Measurements from ENCODE around the gene PNO1. TPM values are rescaled to one million over a fixed set of nuclear protein-coding genes. Genes with fewer than 3 reads are reported as not detected.

Gene PNO1
- total and polyA plus RNA-seq, 12 donors: 6.0 to 25.5 (median 14.8) TPM

DNA sequence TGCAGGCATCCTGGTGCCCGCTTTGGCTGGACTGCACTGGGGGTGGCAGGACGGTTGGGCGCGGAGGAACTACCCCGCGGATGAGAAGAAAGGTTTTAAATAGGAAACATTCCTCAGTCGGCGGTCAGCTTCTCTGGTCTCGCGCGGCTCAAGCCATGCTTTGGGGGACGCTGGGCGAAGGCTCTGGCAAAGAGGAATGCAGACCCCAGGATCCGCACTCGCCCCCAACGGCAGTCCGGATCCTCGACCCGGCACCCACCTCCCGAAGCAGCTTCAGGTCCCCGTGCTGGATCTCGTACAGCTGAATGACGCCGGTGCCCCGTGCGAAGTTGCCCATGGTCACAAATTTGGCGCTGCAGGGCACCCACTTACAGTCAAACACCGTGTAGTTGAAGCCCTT, 686 bp upstream of the PNO1 start:
- no peaks in the 10 kb centered on the region for H3K9me3 ChIP-seq (replicated peaks in 1 of 3)
- H3K27me3 ChIP-seq: no peaks in the 10 kb centered on the region
- peaks cover 0 to 20% of the 10 kb centered on the region in 2 donors for H3K36me3 ChIP-seq (replicated peaks in 1 of 2)
- intact Hi-C loops (cut with DNase I): loop anchor here in 1 of 2 donors (5.0 kb wide), 1 partner anchor 95 kb away; the partner anchor contains the start of gene PPP3R1
- peak in 2 of 7 donors; percentile 43 to 65 for DNase-seq
- H3K4me1 ChIP-seq (replicated peaks in 1 of 2): peaks cover 10 to 23% of the 10 kb centered on the region in 2 donors
- WGBS, 4 donors: 0 to 1% (median 0%) methylated on average over 5 to 28 of the region's 28 CpGs
- H3K4me3 ChIP-seq: peak overlapping the region; percentile 44 to 92 (median 54)
- TF ChIP-seq POLR2A (IDR thresholded peaks at IDR 0.05): peak in 1 of 2 donors; percentile 21
- TF ChIP-seq, protein P1, sequence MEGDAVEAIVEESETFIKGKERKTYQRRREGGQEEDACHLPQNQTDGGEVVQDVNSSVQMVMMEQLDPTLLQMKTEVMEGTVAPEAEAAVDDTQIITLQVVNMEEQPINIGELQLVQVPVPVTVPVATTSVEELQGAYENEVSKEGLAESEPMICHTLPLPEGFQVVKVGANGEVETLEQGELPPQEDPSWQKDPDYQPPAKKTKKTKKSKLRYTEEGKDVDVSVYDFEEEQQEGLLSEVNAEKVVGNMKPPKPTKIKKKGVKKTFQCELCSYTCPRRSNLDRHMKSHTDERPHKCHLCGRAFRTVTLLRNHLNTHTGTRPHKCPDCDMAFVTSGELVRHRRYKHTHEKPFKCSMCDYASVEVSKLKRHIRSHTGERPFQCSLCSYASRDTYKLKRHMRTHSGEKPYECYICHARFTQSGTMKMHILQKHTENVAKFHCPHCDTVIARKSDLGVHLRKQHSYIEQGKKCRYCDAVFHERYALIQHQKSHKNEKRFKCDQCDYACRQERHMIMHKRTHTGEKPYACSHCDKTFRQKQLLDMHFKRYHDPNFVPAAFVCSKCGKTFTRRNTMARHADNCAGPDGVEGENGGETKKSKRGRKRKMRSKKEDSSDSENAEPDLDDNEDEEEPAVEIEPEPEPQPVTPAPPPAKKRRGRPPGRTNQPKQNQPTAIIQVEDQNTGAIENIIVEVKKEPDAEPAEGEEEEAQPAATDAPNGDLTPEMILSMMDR (IDR thresholded peaks at IDR 0.05): no peak
- H3K27ac ChIP-seq: peak overlapping the region; percentile 72 to 99 (median 95)

- no peak for TF ChIP-seq POLR2A (IDR thresholded peaks at IDR 0.05)
- TF ChIP-seq, protein P1 (IDR thresholded peaks at IDR 0.05): no peak
- DNase-seq: no peak
- WGBS, 4 donors: 0 to 1% (median 0%) methylated on average over 4 to 7 of the region's 7 CpGs
- H3K27me3 ChIP-seq: no peaks in the 10 kb centered on the region
- peak overlapping the region in 3 of 4 donors; percentile 44 to 92 (median 56) for H3K4me3 ChIP-seq
- peaks cover 10 to 23% of the 10 kb centered on the region in 2 donors for H3K4me1 ChIP-seq (replicated peaks in 1 of 2)
- H3K36me3 ChIP-seq (replicated peaks in 1 of 2): peaks cover 0 to 31% of the 10 kb centered on the region in 2 donors
- intact Hi-C loops (cut with DNase I): loop anchor here in 1 of 2 donors (5.0 kb wide), 1 partner anchor 94 kb away; the partner anchor contains the start of gene PPP3R1
- no peaks in the 10 kb centered on the region for H3K9me3 ChIP-seq (replicated peaks in 1 of 3)
- peak overlapping the region; percentile 72 to 99 (median 95) for H3K27ac ChIP-seq
These were observed 403 bp downstream of the PNO1 start for GRCh38 chr2:68158134-68158447.

DNA sequence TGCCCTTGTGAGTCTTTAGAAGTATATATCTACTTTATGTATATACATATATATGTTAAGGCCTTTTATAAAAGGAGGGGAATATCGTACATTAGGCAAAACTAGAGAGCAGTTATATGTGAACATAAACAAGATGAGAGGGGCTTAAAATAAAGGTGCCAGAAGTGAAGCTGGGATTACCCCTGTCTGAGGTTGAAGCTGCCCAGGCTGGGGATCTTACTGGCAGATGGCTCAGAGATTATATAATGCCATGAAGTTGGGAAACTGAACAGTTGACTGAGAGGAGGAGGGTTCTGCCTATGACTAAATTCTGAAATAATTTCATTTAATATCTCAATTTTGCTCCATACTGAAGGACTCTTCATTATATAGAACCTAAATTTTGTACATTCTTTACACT, 6.0 kb downstream of the PNO1 start:
- Histone ChIP-seq H3K9me3 (replicated peaks in 1 of 3) (no peaks in the 10 kb centered on the region), H3K36me3 (replicated peaks in 1 of 2) (peaks cover 0 to 54% of the 10 kb centered on the region in 2 donors), H3K27ac (no peak overlapping the region), H3K27me3 (no peaks in the 10 kb centered on the region), H3K4me3 (no peak overlapping the region), H3K4me1 (replicated peaks in 1 of 2) (peaks cover 6 to 10% of the 10 kb centered on the region in 2 donors)
- DNase-seq: no peak
- intact Hi-C loops (cut with DNase I): no loop called here
- WGBS, 4 donors: 92 to 100% (median 98%) methylated on average over 1 of the region's 1 CpG
- TF ChIP-seq, protein P1 (IDR thresholded peaks at IDR 0.05): no peak
- TF ChIP-seq POLR2A (IDR thresholded peaks at IDR 0.05): no peak

DNA sequence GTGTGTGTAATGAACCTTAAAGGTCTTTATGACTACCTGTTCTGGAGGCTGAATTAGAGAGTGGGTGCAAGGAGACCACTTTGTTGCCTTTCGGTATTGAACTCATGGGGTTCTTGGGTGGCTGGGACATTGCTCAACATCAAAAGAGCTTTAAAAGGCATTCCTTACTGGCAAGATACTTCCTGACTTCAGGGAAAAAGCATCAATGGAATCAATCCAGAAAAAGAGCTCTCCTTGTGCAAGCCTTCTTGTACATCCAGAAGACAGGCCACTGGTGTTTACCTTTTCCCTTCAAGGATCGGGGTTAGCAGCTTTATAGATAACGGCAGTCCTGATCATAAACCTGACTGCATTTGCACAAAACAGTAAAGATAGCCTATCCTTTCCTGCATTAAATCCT, 9.5 kb downstream of the PNO1 start:
- Histone ChIP-seq H3K36me3 (replicated peaks in 1 of 2) (peaks cover 0 to 32% of the 10 kb centered on the region in 2 donors), H3K9me3 (replicated peaks in 1 of 3) (no peaks in the 10 kb centered on the region), H3K27ac (no peak overlapping the region), H3K27me3 (no peaks in the 10 kb centered on the region), H3K4me1 (replicated peaks in 1 of 2) (no peaks in the 10 kb centered on the region), H3K4me3 (no peak overlapping the region)
- TF ChIP-seq, protein P1 (IDR thresholded peaks at IDR 0.05): no peak
- TF ChIP-seq POLR2A (IDR thresholded peaks at IDR 0.05): no peak
- DNase-seq: no peak
- 51 to 86% (median 81%) methylated on average over 3 of the region's 3 CpGs for WGBS, 4 donors
- intact Hi-C loops (cut with DNase I): no loop called here

Data from adrenal gland (tissue), 12 donors.